GM18519 (cell line): ENCODE results near the gene SH2D6.
A peak's percentile ranks its signal among the peaks of the same experiment; 100 is the strongest.

Source experiments
- ATAC-seq: cut with Tn5 transposase; IDR thresholded peaks from one replicate; pipeline ENCODE4 v1.9.1; 2021; ENCODE audit warnings: mild to moderate bottlenecking, moderate library complexity; ENCODE audit not compliant: unreplicated experiment, low FRiP score

SH2D6 gene

DNA sequence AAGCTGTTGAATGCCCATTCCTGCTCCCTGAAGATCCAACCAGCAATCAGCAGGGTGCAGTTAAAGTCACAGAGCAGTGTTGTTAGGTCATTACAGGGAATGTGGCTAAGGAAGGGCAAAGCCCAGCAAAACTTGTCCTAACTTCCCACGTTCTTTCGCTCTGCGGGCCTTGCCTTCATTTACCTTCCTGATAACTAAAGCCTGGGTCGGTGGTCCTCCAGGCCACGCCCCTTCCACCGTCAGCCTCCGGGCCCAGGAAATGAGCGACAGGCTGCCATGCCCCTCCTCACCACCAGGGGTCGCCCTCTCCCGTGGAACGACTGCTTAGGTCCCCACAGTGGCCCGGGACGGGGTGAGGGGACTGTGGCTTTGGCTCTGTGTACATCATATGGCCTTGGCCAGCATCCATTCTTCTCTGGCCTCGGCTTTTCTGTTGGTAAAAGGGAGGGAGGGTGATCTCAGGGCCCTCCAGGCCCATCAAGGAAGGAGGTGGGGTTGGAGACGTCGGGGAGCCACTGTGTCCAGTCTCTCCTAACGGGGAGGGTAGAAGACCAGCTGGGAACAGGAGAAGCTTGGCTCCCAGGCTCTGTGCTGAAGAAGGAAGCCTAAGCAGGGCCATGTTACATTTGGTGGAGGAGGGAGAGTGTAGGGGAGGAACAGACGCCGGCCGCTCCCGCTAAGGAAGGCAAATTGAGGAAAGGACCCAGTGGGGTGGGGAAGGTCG, 2.2 kb downstream of the SH2D6 start:
- ATAC-seq = peak; percentile 51

DNA sequence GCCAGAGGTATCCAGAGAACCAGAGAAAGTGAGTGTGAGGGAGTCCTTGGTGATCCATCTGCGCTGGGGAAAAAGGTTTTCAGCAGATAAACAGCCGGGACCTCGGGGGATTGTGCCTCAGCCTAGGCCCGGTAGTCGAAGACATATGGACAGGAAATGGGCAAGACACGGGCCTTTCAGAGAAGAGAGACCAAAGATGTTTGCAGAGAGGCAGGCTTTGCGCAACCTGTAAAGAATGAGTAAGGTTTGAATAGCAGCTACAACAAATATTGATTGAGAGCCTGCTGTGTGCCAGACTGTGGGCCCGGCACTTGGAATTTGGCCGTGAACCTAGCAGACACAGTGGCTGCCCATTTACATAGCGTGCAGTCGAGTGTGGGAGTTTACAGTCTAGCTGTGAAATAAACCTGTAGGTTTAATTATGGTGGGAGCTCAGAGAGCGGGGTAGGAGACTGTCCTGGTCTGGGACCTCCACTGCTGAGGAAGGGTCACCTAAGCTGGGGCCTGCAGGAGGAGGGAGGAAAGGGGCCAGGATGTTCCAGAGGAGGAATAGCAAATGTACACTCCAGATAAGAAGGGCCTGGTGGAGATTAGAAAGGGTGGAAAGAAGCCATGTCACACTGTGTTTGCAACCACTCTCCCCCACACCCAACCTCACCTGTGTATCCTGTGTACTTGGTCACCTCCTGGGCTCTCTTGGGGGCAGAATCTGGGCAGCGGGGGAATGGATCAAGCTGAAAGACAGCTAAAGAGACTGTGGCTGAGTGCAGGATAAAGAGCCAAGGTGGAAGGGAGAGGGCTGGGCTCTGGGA, 3.0 kb downstream of the SH2D6 start:
- ATAC-seq = no peak

DNA sequence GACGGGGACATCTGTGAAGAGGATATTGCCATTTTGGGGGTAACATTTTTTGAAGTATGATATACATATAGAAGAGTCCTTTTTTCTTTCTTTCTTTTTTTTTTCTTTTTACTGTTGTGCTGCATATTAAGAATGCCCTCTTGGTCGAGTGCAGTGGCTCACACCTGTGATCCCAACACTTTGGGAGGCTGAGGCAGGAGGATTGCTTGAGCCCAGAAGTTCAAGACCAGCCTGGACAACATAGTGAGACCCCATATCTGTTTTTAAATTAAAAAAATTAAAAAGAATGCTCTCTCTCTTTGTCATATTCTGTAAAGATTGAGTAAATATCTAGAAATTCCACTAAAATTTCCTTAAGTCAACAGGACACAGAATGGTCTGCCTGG, 3.6 kb downstream of the SH2D6 start:
- no peak for ATAC-seq

DNA sequence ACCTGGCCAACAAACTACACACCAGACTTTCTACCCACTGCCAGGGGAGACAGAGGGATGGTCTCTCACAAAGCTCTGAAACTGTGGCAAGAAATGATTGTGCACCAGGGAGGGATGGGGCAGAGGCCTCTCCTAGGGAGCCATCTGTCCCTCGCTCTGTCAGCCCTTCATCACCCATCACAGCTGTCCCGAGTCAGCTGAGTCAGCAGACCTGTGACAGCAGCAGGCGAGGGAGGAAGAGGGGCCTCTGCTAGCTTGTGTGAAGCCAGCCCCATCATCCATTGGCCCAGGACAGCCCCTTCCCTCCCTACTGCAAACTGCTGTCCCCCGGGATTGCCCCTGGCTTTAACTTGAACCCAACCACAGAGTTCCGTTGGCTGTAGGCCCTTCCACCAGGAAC, 5.0 kb downstream of the SH2D6 start:
- no peak for ATAC-seq

DNA sequence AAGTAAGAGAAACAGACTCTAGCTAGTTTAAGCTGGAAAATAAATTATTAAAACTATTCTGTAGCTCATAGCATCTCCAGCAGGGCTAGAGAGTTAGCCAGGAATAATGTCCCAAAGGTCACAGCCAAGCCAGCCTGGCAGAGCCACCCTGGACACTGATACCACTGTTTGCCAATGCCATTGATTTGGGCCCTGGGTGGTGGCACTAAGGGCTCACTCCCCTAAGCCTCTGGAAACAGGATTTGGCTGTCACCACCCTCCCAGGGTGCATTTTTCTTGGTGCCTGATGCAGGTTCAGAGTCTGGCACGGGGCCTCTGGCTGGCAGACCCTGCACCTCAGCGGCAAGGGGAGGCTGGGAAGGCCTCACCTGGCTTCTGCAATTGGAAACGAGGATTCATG, 7.1 kb downstream of the SH2D6 start:
- ATAC-seq = no peak

DNA sequence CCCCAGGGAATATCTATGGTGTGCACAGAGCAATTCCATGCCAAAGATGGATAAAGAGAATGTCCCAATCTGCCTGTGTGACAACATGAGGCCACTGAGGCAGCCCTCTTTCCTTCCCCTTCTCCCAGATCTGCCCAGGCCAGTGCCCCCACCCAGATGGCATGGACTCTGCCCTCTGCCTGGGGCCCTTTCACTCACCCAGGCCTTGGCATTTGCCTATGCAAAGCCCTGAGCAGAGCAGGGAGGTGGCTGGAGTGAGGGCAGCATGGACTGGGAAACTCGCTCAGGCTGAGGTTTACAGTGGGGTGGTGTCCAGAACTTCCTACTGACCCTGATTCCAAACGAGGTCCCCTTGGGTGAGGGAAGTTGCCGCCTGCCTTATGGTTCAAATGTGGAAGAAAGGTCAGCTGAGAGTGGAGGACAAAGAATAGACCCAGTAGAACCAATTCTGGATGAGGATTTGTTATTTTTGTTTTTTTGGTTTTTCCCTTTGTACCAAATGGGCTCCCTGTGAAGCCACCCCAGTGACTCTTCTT, 8.9 kb downstream of the SH2D6 start:
- no peak for ATAC-seq

DNA sequence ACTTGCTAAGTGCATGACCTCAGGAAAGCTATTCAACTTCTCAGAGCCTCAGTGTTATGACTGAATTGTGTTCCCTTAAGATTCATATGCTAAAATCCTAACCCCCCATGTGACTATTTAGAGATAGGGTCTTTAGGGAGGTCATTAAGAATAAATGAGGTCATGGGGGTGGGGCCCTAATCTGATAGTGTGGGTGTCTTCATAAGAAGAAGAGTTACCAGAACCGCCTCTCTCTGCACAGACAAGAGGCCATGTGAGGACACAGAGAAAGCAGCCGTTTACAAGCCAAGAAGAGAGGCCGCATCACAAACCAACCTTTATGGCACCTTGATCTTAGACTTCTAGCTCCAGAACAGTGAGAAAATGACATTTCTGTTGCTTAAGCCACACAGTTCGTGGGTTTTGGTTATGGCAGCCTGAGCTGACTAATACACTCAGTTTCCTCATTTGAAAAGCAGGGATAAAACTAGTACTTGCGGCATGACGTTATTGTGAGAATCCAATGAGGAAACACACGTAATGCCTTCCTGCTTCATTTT, 9.9 kb downstream of the SH2D6 start:
- no peak for ATAC-seq

DNA sequence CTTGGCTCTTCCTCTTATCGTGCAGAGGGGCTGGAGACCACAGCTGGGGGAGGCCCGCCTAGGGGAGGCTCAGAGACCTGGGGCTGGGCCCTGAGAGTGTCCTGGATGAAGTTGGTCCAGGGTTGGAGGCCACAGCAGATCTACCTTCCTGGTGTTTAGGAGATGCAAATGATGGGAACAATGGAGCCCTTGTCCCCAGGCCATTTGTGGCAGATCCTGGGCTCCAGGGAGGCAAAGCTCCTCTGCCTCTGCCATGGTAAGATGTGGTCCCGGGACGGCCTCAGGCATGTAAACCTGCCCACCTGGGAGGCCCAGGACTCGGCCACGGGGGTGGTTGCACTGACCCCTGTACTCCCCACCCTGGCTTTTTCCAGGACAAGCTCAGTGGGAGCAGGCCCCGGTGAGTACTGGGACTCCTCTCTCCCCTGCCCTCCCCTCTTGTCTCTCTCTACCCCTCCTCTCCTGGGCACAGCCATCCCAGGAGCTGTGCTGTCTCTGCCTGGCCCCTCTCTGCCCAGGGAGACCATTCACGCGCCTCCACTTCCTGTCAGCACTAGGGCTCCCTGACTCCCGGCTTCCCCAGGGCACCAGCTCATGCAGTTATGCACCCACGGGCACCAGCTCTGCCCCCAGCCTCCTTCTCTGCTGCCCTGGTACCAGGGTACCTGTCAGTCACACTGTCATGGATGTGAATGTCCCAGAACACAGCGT, 10.9 kb downstream of the SH2D6 start:
- no peak for ATAC-seq

DNA sequence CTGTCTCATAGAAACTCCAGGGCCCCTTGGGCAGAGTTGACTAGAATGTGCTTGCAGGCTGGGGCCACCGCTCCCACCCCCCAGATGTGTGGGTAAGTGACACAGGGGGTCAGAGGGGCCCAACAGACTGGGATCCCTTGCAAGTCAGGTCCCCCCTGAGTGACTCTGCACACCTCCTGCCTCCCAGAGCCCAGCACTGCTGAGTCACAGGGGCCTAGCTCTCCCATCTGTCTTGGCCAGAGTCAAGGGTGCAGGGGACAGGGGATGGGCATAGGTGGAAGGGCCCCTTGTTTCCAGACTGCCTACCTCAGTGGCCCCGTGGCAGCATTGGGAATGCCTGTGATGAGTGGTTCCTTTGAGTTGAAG, 11.4 kb downstream of the SH2D6 start:
- ATAC-seq = no peak

DNA sequence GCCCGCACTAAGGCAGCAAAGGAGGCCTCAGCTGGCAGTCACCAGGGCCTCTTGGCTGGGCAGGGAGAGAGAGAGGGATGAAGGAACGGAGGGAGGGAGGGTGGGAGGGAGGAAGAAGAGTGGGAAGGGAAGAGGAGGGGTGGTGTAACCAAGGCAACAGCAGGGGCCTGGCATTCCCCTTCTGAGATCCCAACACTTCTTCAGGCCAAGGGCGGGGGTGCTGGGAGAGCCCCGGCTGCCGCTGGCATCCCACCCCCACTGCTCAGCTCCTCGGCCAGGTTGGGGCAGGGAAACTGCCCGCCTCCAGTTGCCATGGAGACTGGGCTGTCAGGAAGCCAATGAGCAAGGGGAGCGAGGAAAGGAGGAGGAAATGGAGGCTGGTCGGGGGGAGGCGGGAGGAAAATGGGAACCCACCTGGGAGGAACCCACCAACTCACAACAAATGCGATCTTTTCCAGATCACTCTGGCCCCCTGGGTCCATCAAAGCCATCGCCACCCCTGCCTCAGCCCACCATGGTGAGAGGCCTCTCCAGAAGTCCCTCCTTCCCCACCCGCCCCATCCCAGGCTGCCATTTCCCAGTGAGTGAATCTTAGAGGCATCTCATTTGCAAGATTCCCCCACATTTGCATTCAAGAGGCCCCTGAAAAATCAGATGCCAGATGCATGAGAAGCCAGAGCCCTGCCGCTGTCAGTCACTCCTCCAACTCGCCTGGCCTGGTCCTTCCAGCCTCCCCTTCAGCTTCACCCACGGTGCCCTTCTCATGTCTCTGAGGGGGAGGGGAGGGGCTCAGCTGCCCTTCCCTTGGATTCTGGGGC, 12.4 kb downstream of the SH2D6 start:
- ATAC-seq = no peak

DNA sequence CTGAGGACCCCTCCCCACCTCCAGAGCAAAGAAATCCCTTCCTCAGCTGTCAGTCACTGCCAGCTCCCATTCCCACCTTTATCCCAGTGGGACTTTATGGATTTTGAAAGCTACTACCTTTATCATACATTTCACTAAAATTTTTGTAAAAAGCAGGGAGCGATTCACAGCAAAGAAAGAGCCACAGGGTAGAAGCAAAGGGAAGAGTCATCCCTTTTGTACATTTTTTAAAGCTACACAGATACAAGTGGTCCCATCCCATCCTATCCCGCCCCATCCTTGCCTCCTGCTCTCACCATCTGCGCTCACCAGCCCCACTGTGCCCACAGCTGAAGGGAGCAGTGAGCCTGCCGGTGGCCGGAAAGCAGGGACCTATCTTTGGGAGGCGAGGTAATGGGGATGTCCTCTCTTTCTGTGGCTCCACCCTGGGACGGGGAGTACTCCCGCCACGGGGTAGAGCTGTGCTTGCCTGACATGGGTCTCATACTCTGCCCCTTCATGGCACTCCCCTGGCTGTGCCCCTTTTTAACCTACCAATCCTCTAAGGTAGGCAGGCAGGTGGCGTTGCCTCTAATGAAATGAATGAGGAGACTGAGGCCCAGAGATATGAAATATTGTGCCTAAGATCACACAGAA, 13.2 kb downstream of the SH2D6 start:
- ATAC-seq = no peak

DNA sequence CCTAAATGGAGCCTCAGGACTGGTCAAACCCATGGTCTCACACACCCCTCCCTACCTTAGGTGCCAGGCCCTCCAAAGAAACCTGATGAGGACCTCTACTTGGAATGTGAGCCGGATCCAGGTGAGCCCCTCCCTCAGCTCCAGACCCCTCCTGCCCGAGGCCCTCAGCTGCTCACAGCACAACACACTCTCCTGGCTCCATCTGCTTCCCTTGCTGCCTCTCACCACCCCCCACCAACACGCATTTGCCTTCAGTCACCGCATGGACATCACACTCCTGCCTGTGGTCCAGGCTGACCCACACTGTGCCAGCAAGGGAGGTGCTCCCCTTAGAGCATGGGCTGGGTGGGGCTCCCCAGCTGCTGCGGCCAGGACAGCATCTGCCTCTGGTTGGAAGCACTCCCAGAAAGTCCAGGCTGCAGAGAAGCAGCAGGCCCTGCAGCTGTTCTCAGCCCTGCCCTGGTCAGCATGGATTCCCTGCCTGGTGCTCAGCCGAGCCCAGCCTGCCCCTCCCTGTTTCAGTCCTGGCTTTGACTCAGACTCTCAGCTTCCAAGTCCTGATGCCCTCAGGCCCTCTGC, 15.1 kb downstream of the SH2D6 start:
- no peak for ATAC-seq

DNA sequence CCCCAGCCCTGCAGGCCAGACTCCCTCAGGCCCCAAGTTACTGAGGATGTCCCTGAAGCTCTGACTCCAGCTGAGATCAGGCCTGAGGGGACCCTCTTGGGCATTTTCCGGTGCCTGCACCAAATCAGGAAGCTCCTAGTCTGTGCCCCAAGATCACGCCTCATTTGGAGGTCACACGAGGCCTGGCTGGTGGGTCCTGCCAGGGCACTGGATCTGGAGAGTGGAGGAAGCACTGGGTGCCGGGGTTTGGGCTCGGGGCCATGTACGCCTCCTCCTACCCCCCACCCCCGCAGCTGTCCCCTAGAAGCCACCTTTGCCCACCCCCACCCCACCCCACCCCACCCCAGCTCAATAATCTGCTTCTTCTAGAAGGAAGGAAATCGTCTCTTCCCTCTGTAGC, 16.2 kb downstream of the SH2D6 start:
- ATAC-seq = no peak

DNA sequence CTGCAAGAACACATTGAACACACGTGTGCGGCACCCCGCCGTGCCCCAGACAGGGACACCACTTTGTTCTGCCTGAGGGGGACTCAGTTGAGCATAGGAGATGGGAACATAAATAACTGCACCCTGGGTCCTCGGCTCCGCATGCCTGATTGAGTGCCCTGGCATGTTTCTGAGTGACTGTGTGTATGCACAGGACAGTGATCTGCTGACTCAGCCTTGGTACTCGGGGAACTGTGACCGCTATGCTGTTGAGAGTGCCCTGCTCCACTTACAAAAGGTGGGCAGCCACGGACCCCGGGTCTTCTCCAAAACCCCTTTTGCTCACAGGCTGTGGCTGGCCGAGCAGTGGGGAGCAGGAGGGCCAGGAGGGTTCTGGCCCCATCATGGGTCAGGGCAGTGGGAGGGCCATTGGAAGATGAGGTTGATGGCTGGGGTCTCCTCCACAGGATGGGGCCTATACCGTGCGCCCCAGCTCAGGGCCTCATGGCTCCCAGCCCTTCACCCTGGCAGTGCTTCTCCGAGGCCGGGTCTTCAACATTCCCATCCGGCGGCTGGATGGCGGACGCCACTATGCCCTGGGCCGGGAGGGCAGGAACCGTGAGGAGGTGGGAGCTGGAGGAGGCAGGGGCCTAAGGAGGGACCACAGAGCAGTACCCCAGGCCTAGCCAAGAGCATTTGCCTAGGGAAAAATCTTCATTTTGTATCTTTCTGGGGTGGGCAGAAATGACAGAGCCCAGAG, 16.9 kb downstream of the SH2D6 start:
- ATAC-seq = no peak

DNA sequence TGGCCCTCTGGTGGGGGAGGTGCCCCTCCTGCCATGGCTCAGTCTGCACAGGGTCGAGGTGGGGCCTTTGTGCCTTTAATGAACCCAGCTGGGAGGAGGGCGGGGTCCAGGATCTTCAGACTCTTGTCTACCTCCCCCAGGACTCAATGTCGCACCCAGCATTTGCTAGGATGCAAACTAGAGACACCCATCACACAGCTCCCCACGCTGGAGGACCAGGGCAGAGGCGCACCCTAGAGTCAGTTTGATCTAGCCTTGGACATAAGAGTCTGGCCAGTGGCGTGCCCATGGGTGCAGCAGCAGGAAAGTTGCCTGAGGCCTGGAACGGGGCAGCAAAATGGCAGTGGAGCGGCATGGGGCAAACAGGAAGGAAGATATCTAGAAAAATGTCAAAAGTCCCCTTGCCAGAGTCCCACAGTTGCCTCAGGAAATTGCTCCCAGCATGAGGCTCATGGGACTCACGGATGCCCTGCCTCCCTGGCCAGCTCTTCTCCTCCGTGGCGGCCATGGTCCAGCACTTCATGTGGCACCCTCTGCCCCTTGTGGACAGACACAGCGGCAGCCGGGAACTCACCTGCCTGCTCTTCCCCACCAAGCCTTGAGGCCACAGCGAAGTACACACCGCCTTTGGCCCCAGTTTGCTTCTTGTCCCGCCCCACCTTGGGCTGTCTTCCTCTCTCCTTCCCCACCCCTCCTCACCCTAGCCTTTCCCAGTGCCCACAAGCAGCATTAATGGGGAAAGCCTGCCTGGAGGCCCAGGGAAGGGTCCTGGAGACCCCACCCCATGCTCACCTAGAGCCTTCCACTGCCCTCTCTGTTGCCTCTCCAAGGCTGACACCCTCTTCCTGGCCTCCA, 17.7 kb downstream of the SH2D6 start:
- no peak for ATAC-seq

DNA sequence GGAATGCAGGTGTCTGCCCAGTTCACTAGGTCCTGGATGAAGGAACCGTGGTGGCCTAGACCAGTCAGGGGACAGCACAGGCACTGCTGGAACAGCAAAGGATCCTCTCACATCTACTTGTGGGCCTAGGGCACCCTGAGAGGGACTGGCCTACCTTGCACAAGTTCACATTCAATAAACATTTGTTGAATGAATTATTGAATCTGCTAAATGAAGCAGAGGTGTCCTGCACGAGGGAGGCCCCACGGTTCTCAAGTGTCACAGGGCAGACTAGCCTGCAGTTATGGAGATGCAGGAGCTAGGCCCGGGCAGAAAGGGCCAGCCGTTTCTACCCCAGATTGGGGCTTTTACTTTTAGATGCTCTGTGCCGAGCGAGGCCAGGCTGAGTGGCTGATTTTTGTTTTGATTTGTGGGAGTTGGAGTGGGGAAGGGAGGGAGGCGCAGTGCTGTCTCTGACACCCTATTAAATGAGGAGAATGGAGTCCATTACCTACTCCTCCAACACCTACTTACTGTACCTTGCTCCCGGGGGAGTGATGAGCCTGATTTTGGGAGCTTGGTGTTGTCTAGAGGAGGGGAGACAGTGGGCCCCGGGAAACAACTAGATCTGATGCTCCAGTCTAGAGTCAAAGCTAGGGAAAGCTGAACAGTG, 18.4 kb downstream of the SH2D6 start:
- no peak for ATAC-seq

DNA sequence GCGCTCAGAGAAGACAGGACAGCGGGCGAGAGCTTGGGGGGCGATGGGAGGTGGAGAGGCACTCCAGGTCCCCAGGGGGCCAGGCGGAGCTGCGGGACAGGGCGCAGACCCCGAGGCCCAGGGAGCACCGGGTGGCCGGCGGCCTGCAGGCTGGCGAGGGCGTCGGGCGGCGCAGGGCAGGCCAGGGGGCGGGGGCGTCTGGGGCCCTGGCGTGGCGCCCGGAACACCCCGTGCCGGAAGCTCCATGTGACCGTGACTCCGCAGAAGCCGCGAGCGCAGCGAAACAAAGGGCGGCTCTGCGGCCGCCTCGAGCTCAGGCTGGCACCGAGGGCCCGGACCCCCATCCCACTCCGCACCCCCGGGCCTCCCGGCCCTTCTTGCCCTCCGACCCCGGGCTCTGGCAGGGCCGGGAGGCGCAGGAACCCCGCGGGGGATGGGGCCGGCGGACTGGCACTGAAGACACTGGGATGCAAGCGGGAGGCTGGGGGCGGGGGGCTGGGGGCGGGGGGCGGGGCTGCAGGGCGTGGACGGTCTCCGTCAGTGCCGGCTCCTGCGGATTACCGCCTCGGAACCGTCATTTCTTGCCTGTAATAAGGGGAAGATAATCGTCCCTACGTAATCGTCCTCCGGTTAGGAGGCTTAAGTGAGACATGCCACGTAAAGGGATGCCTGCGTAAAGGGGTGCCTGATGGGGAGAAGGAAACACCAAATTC, 19.1 kb downstream of the SH2D6 start:
- peak; percentile 72 for ATAC-seq
